ENCODE data around the gene ISL2. TPM values are rescaled to one million over a fixed set of nuclear protein-coding genes. Genes with fewer than 3 reads are reported as not detected.

Gene ISL2
- total RNA-seq, 1 experiment from 2014 or later = 0.51 TPM

- DNase-seq (ENCODE audit: low read depth, low spot score) = no peak
Measured at GRCh38 chr15:76345583-76345879, 9.0 kb downstream of the ISL2 start.

GRCh38 chr15:76345880-76346668, 9.5 kb downstream of the ISL2 start:
- Histone ChIP-seq H3K27ac (ENCODE audit: low read length) (peak overlapping the region; percentile 70), H3K9me3 (ENCODE audit: control insufficient read depth, insufficient read depth, low read depth, low read length) (no peaks in the 10 kb centered on the region), H3K4me1 (ENCODE audit: control insufficient read depth, insufficient read depth, low read length) (no peaks in the 10 kb centered on the region), H3K4me3 (ENCODE audit: low read depth in 2 of 2, low read length in 2 of 2) (peak overlapping the region; percentile 52 to 72), H3K36me3 (ENCODE audit: control insufficient read depth, insufficient read depth, low read length) (no peaks in the 10 kb centered on the region), H3K27me3 (ENCODE audit: control insufficient read depth, insufficient read depth, low read length) (peaks cover 16% of the 10 kb centered on the region)
- in situ Hi-C loops (cut with HindIII; ENCODE audit: low pct_unique_long_range_greater_than_20kb, low sequenced_read_pairs) = no loop called here
- TF ChIP-seq REST (IDR thresholded peaks at IDR 0.05; ENCODE audit: insufficient read depth in 1 of 2, low read depth in 2 of 2, low read length in 1 of 2) (0 out of 4 replicates have a peak, but pooled peaks of 1 of the 2 experiments have one; percentile 11), TCF7L2 (IDR thresholded peaks at IDR 0.05; ENCODE audit: low read depth, low read length) (no peak), SIN3A (IDR thresholded peaks at IDR 0.05; ENCODE audit: borderline replicate concordance, insufficient read depth, low read depth, low read length) (no peak)
- ChIA-PET CTCF (interaction anchor here (0.5 kb wide), 1 partner anchor 214 kb away, joined by 5 read pairs; no protein-coding TSS in a partner anchor), POLR2A (interaction anchor here (0.6 kb wide), 1 partner anchor 90 kb away, joined by 3 read pairs; no protein-coding TSS in a partner anchor)
- BruUV-seq (replicated peaks) = no TSS peak
- intact Hi-C loops (cut with micrococcal nuclease; ENCODE audit: unreplicated experiment) = no loop called here
- ATAC-seq = peak; percentile 65
- DNase-seq (ENCODE audit: low read depth, low spot score) = no peak

More at GRCh38 chr15:76345583-76345879, 9.0 kb downstream of the ISL2 start:
- H3K4me3 ChIP-seq (ENCODE audit: low read depth in 2 of 2, low read length in 2 of 2) = peak overlapping the region; percentile 52 to 72
- ATAC-seq = peak; percentile 5; the same call in 1 of the 2 replicates
- no peaks in the 10 kb centered on the region for H3K36me3 ChIP-seq (ENCODE audit: control insufficient read depth, insufficient read depth, low read length)
- ChIA-PET CTCF (interaction anchor here (0.5 kb wide), 1 partner anchor 215 kb away, joined by 5 read pairs; no protein-coding TSS in a partner anchor), POLR2A (interaction anchor here (0.6 kb wide), 2 partner anchors 9 to 91 kb away, joined by 3 to 6 read pairs; partner anchors contain the start of gene ISL2)
- H3K9me3 ChIP-seq (ENCODE audit: control insufficient read depth, insufficient read depth, low read depth, low read length) = no peaks in the 10 kb centered on the region
- in situ Hi-C loops (cut with HindIII; ENCODE audit: low pct_unique_long_range_greater_than_20kb, low sequenced_read_pairs) (no loop called here), intact Hi-C loops (cut with micrococcal nuclease; ENCODE audit: unreplicated experiment) (no loop called here)
- H3K4me1 ChIP-seq (ENCODE audit: control insufficient read depth, insufficient read depth, low read length) = no peaks in the 10 kb centered on the region
- BruUV-seq (replicated peaks) = no TSS peak
- H3K27ac ChIP-seq (ENCODE audit: low read length) = no peak overlapping the region
- peaks cover 16% of the 10 kb centered on the region for H3K27me3 ChIP-seq (ENCODE audit: control insufficient read depth, insufficient read depth, low read length)
- TF ChIP-seq REST (IDR thresholded peaks at IDR 0.05; ENCODE audit: insufficient read depth in 1 of 2, low read depth in 2 of 2, low read length in 1 of 2) (no peak), CTCF (IDR thresholded peaks at IDR 0.05) (no peak), TCF7L2 (IDR thresholded peaks at IDR 0.05; ENCODE audit: low read depth, low read length) (no peak), SIN3A (IDR thresholded peaks at IDR 0.05; ENCODE audit: borderline replicate concordance, insufficient read depth, low read depth, low read length) (no peak), POLR2AphosphoS5 (IDR thresholded peaks at IDR 0.05; ENCODE audit: low read depth, low read length) (no peak)

Data from Panc1 (cell line).